Neural cell (in vitro differentiated cells): Measurements from ENCODE around the gene EPS15. TPM values are rescaled to one million over a fixed set of nuclear protein-coding genes. Genes with fewer than 3 reads are reported as not detected.

ENCODE experiments used
- H2AFZ ChIP-seq: fragments of 200-600, 300-800 bp; sonication (generic), shearing (Covaris generic); 2 replicates; pipeline ENCODE4 v1.6.0; 2014; ENCODE audit warnings: low read depth, mild to moderate bottlenecking, antibody characterized with exemption, low read length, moderate library complexity
- H3F3A ChIP-seq: fragments of 200-600 bp; shearing (Covaris generic); 2 replicates; pipeline ENCODE4 v1.6.1; 2016; ENCODE audit warnings: mild to moderate bottlenecking, moderate library complexity, mixed read lengths, antibody characterized with exemption, low read length; ENCODE audit not compliant: insufficient read depth, poor library complexity, severe bottlenecking
- H3K27ac ChIP-seq: fragments of 200-600, 300-800 bp; sonication (generic), shearing (Covaris generic); 2 replicates; pipeline ENCODE4 v1.5.1; 2014; ENCODE audit warnings: mild to moderate bottlenecking, low read length, moderate library complexity
- H3K27me3 ChIP-seq: fragments of 300-800, 200-600 bp; sonication (generic), shearing (Covaris generic); 2 replicates; pipeline ENCODE4 v1.6.0; 2014; ENCODE audit warnings: mild to moderate bottlenecking, low read depth, low read length, moderate library complexity; ENCODE audit not compliant: insufficient read depth
- H3K36me3 ChIP-seq: fragments of 300-800, 200-600 bp; sonication (generic), shearing (Covaris generic); 2 replicates; pipeline ENCODE4 v1.5.1; 2014; ENCODE audit warnings: mild to moderate bottlenecking, antibody characterized with exemption, low read length, moderate library complexity; ENCODE audit not compliant: insufficient read depth
- H3K4me2 ChIP-seq: fragments of 300-800, 200-600 bp; sonication (generic), shearing (Covaris generic); 2 replicates; pipeline ENCODE4 v1.6.0; 2014; ENCODE audit warnings: mild to moderate bottlenecking, low read length
- H3K4me3 ChIP-seq: fragments of 300-800, 200-600 bp; sonication (generic), shearing (Covaris generic); 2 replicates; pipeline ENCODE4 v1.5.1; 2014; ENCODE audit warnings: mild to moderate bottlenecking, low read length, moderate library complexity
- H3K79me2 ChIP-seq: fragments of 200-600 bp; shearing (Covaris generic); replicated peaks from 2 replicates; pipeline ENCODE4 v1.6.0; 2014; ENCODE audit warnings: mild to moderate bottlenecking, low read length, moderate library complexity; ENCODE audit not compliant: insufficient read depth
- H3K9ac ChIP-seq: fragments of 300-800, 200-600 bp; sonication (generic), shearing (Covaris generic); 2 replicates; pipeline ENCODE4 v1.6.1; 2016; ENCODE audit warnings: mild to moderate bottlenecking, low read length, mixed read lengths
- H3K9me2 ChIP-seq: fragments of 200-600 bp; shearing (Covaris generic); 2 replicates; pipeline ENCODE4 v1.6.1; 2016; ENCODE audit warnings: mild to moderate bottlenecking, low read length, mixed read lengths; ENCODE audit not compliant: insufficient read depth
- H3K9me3 ChIP-seq: fragments of 200-600, 300-800 bp; sonication (generic), shearing (Covaris generic); 2 replicates; pipeline ENCODE4 v1.6.1; 2016; ENCODE audit warnings: mild to moderate bottlenecking, mixed run types, low read length, moderate library complexity, mixed read lengths
- H4K20me1 ChIP-seq: fragments of 200-600 bp; shearing (Covaris generic); 2 replicates; pipeline ENCODE4 v1.6.1; 2016; ENCODE audit warnings: mild to moderate bottlenecking, mixed run types; ENCODE audit not compliant: insufficient read depth
- EP300 ChIP-seq: fragments of 450-650 bp; conservative IDR thresholded peaks from 2 replicates; pipeline ENCODE4 v1.6.1; 2014; ENCODE audit warnings: antibody characterized with exemption, mild to moderate bottlenecking, moderate library complexity; ENCODE audit not compliant: poor library complexity, severe bottlenecking
- EZH2 ChIP-seq: fragments of 200-600, 300-800 bp; shearing (Covaris generic), sonication (generic); IDR thresholded peaks from 2 replicates; pipeline ENCODE4 v1.6.1; 2014; ENCODE audit warnings: antibody characterized with exemption, low read length, borderline replicate concordance, mild to moderate bottlenecking; ENCODE audit not compliant: insufficient read depth, poor library complexity, severe bottlenecking
- MXI1 ChIP-seq: fragments of 450-650 bp; conservative IDR thresholded peaks from 2 replicates; pipeline ENCODE4 v1.6.1; 2014; ENCODE audit warnings: antibody characterized with exemption, mild to moderate bottlenecking; ENCODE audit not compliant: poor library complexity, severe bottlenecking
- POLR2AphosphoS5 ChIP-seq: IDR thresholded peaks from 2 replicates; pipeline ENCODE4 v1.6.1; 2012
- RAD21 ChIP-seq: fragments of 450-650 bp; conservative IDR thresholded peaks from 2 replicates; pipeline ENCODE4 v1.6.1; 2014; ENCODE audit warnings: antibody characterized with exemption, mild to moderate bottlenecking, moderate library complexity
- SMC3 ChIP-seq: fragments of 450-650 bp; conservative IDR thresholded peaks from 2 replicates; pipeline ENCODE4 v1.6.1; 2014; ENCODE audit warnings: antibody characterized with exemption, mild to moderate bottlenecking, moderate library complexity; ENCODE audit not compliant: poor library complexity
- TAF1 ChIP-seq: IDR thresholded peaks from 2 replicates; pipeline ENCODE4 v1.6.1; 2012; ENCODE audit warnings: low read depth
- polyA plus RNA-seq: library from polyadenylated mRNA; depleted of rRNA; stranded (reverse); fragments of >200 nt; gene quantifications from 2 replicates; pipeline ENCODE4 v1.2.3, GENCODE V29; 2014
- TF ChIP-seq, protein P1 (sequence below): IDR thresholded peaks from 2 replicates; pipeline ENCODE4 v1.6.1; 2012; ENCODE audit warnings: borderline replicate concordance
- TF ChIP-seq, protein P2 (sequence below): fragments of 450-650 bp; IDR thresholded peaks from 2 replicates; pipeline ENCODE4 v1.5.1; 2014; ENCODE audit warnings: antibody characterized with exemption, mild to moderate bottlenecking, moderate library complexity; ENCODE audit not compliant: poor library complexity, severe bottlenecking

The EPS15 gene
- polyA plus RNA-seq, 1 donor from 2014 or later = 101 TPM

GRCh38 chr1:51314974-51315373, 204.1 kb downstream of the EPS15 start:
- H4K20me1 ChIP-seq = no peaks in the 10 kb centered on the region

GRCh38 chr1:51313961-51314777, 204.9 kb downstream of the EPS15 start:
- no peaks in the 10 kb centered on the region for H3F3A ChIP-seq
- H3K4me2 ChIP-seq = no peak overlapping the region
- no peak overlapping the region for H3K4me3 ChIP-seq
- H3K27ac ChIP-seq = no peak overlapping the region
- no peak overlapping the region for H2AFZ ChIP-seq
- no peaks in the 10 kb centered on the region for H3K9me2 ChIP-seq
- H3K79me2 ChIP-seq = no peaks in the 10 kb centered on the region
- no peaks in the 10 kb centered on the region for H3K36me3 ChIP-seq
- TF ChIP-seq RAD21 = no peak
- TF ChIP-seq EP300 = no peak
- no peak for TF ChIP-seq MXI1
- TF ChIP-seq EZH2 = no peak
- TF ChIP-seq, protein P1, sequence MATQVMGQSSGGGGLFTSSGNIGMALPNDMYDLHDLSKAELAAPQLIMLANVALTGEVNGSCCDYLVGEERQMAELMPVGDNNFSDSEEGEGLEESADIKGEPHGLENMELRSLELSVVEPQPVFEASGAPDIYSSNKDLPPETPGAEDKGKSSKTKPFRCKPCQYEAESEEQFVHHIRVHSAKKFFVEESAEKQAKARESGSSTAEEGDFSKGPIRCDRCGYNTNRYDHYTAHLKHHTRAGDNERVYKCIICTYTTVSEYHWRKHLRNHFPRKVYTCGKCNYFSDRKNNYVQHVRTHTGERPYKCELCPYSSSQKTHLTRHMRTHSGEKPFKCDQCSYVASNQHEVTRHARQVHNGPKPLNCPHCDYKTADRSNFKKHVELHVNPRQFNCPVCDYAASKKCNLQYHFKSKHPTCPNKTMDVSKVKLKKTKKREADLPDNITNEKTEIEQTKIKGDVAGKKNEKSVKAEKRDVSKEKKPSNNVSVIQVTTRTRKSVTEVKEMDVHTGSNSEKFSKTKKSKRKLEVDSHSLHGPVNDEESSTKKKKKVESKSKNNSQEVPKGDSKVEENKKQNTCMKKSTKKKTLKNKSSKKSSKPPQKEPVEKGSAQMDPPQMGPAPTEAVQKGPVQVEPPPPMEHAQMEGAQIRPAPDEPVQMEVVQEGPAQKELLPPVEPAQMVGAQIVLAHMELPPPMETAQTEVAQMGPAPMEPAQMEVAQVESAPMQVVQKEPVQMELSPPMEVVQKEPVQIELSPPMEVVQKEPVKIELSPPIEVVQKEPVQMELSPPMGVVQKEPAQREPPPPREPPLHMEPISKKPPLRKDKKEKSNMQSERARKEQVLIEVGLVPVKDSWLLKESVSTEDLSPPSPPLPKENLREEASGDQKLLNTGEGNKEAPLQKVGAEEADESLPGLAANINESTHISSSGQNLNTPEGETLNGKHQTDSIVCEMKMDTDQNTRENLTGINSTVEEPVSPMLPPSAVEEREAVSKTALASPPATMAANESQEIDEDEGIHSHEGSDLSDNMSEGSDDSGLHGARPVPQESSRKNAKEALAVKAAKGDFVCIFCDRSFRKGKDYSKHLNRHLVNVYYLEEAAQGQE = no peak
- TF ChIP-seq, protein P2, sequence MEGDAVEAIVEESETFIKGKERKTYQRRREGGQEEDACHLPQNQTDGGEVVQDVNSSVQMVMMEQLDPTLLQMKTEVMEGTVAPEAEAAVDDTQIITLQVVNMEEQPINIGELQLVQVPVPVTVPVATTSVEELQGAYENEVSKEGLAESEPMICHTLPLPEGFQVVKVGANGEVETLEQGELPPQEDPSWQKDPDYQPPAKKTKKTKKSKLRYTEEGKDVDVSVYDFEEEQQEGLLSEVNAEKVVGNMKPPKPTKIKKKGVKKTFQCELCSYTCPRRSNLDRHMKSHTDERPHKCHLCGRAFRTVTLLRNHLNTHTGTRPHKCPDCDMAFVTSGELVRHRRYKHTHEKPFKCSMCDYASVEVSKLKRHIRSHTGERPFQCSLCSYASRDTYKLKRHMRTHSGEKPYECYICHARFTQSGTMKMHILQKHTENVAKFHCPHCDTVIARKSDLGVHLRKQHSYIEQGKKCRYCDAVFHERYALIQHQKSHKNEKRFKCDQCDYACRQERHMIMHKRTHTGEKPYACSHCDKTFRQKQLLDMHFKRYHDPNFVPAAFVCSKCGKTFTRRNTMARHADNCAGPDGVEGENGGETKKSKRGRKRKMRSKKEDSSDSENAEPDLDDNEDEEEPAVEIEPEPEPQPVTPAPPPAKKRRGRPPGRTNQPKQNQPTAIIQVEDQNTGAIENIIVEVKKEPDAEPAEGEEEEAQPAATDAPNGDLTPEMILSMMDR = no peak
- TF ChIP-seq TAF1 = no peak
- no peaks in the 10 kb centered on the region for H3K27me3 ChIP-seq
- H3K9me3 ChIP-seq = no peaks in the 10 kb centered on the region
- no peak overlapping the region for H3K9ac ChIP-seq
- H4K20me1 ChIP-seq = no peaks in the 10 kb centered on the region

More at GRCh38 chr1:51314974-51315373, 204.1 kb downstream of the EPS15 start:
- Histone ChIP-seq H3K9ac (no peak overlapping the region), H3K27me3 (no peaks in the 10 kb centered on the region), H3K4me2 (no peak overlapping the region), H3K4me3 (no peak overlapping the region), H3K36me3 (no peaks in the 10 kb centered on the region), H2AFZ (no peak overlapping the region), H3K9me3 (no peaks in the 10 kb centered on the region), H3F3A (no peaks in the 10 kb centered on the region), H3K79me2 (no peaks in the 10 kb centered on the region), H3K9me2 (no peaks in the 10 kb centered on the region), H3K27ac (no peak overlapping the region)
- no peak for TF ChIP-seq TAF1
- TF ChIP-seq RAD21 = no peak
- TF ChIP-seq EP300 = no peak
- TF ChIP-seq, protein P2 = no peak
- TF ChIP-seq, protein P1 = no peak
- no peak for TF ChIP-seq SMC3
- TF ChIP-seq POLR2AphosphoS5 = no peak
- no peak for TF ChIP-seq MXI1
- TF ChIP-seq EZH2 = no peak
